ENCODE results near the gene ARPC2. TPM values are rescaled to one million over a fixed set of nuclear protein-coding genes. Genes with fewer than 3 reads are reported as not detected.

The ARPC2 gene
- total and polyA plus RNA-seq, 2 of the 13 experiments (the other 11 are each of a cell fraction or from before 2014, with no cell fraction given), result 168 to 303 TPM

DNA sequence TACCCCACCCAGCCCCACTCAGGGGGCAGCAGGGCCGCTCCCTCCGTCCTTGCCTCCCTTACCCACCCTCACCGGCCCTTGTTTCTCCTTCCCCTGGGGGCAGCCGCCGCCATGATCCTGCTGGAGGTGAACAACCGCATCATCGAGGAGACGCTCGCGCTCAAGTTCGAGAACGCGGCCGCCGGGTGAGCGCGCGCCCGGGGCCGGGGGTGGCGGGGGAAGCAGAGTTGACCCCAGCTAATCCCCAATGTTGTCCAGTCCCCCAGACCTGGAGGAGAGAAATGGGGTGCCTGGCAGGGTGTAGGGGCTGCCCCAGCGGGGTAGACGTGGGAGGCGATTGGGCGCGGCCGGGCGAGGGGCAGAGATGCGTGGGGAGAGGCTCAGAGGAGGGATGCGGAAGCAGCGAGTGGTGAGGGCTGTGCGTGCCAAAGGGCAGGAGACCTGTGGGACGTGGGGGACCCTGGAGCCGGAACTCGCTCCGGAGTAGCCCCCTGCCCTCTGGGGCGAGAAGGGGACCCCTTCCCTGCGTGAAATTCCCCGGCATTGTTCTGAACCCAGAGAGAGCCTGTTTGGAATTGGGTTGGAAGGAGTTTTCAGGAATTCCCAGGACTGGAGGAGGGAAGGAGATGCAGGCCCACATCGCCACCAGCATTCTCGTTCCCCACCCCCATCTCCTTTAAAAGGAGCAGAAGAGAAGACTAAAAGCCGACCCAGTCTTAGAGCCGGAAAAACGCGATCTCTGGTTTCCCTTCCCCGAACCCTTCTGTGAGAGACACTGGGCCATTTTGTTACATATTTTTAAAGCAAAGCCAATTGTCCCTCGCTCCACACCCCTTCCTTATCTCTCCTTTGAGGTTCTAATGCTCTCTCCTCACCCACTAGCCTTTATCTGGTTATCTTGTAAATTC lies 625 bp downstream of the ARPC2 start (continued):
- TF ChIP-seq, protein P1, sequence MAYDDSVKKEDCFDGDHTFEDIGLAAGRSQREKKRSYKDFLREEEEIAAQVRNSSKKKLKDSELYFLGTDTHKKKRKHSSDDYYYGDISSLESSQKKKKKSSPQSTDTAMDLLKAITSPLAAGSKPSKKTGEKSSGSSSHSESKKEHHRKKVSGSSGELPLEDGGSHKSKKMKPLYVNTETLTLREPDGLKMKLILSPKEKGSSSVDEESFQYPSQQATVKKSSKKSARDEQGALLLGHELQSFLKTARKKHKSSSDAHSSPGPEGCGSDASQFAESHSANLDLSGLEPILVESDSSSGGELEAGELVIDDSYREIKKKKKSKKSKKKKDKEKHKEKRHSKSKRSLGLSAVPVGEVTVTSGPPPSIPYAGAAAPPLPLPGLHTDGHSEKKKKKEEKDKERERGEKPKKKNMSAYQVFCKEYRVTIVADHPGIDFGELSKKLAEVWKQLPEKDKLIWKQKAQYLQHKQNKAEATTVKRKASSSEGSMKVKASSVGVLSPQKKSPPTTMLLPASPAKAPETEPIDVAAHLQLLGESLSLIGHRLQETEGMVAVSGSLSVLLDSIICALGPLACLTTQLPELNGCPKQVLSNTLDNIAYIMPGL (CRISPR knock-in tag; IDR thresholded peaks at IDR 0.05; ENCODE audit: borderline replicate concordance in 1 of 2, low read depth in 1 of 2), result peak; percentile 1 to 3; a peak in 1 of 4 replicates
- peak; percentile 60; the same call in 1 of the 2 replicates for TF ChIP-seq ELF4 (CRISPR knock-in tag; IDR thresholded peaks at IDR 0.05; ENCODE audit: borderline replicate concordance)
- no peak for TF ChIP-seq SOX13 (IDR thresholded peaks at IDR 0.05)
- 0 out of 4 replicates have a peak, but pooled peaks of 1 of the 2 experiments have one; percentile 7 for TF ChIP-seq SOX13 (CRISPR knock-in tag; conservative IDR thresholded peaks at IDR 0.05 in 1 of 2, IDR thresholded peaks at IDR 0.05 in 1 of 2)
- TF ChIP-seq TARDBP (CRISPR knock-in tag; IDR thresholded peaks at IDR 0.05), result peak; percentile 24; the same call in 1 of the 2 replicates
- TF ChIP-seq, protein P2, sequence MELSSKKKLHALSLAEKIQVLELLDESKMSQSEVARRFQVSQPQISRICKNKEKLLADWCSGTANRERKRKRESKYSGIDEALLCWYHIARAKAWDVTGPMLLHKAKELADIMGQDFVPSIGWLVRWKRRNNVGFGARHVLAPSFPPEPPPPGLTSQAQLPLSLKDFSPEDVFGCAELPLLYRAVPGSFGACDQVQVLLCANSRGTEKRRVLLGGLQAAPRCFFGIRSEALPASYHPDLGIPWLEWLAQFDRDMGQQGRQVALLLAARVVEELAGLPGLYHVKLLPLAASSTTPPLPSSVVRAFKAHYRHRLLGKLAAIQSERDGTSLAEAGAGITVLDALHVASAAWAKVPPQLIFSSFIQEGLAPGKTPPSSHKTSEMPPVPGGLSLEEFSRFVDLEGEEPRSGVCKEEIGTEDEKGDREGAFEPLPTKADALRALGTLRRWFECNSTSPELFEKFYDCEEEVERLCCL (CRISPR knock-in tag; IDR thresholded peaks at IDR 0.05; ENCODE audit: borderline replicate concordance), result peak; percentile 48; the same call in 1 of the 2 replicates
- peak; percentile 22; the same call in 1 of the 2 replicates for TF ChIP-seq HNF4A (CRISPR knock-in tag; IDR thresholded peaks at IDR 0.05)
- TF ChIP-seq ZNF543 (CRISPR knock-in tag; IDR thresholded peaks at IDR 0.05), result peak; percentile 16; the same call in 1 of the 2 replicates
- peak; percentile 36; the same call in 1 of the 2 replicates for TF ChIP-seq SRY (CRISPR knock-in tag; IDR thresholded peaks at IDR 0.05)
- TF ChIP-seq ZNF746 (CRISPR knock-in tag; IDR thresholded peaks at IDR 0.05), result peak; percentile 80; the same call in 1 of the 2 replicates
- TF ChIP-seq ZBTB20 (CRISPR knock-in tag; IDR thresholded peaks at IDR 0.05; ENCODE audit: borderline replicate concordance, low read depth), result peak; percentile 42; the same call in 1 of the 2 replicates
- peak; percentile 60; the same call in 1 of the 2 replicates for TF ChIP-seq ZNF547 (CRISPR knock-in tag; IDR thresholded peaks at IDR 0.05)
- TF ChIP-seq KAT7 (CRISPR knock-in tag; IDR thresholded peaks at IDR 0.05; ENCODE audit: borderline replicate concordance), result peak; percentile 50; the same call in 1 of the 2 replicates
- peak; percentile 42; the same call in 1 of the 2 replicates for TF ChIP-seq ZIK1 (CRISPR knock-in tag; IDR thresholded peaks at IDR 0.05; ENCODE audit: borderline replicate concordance, low read depth)
- TF ChIP-seq, protein P3, sequence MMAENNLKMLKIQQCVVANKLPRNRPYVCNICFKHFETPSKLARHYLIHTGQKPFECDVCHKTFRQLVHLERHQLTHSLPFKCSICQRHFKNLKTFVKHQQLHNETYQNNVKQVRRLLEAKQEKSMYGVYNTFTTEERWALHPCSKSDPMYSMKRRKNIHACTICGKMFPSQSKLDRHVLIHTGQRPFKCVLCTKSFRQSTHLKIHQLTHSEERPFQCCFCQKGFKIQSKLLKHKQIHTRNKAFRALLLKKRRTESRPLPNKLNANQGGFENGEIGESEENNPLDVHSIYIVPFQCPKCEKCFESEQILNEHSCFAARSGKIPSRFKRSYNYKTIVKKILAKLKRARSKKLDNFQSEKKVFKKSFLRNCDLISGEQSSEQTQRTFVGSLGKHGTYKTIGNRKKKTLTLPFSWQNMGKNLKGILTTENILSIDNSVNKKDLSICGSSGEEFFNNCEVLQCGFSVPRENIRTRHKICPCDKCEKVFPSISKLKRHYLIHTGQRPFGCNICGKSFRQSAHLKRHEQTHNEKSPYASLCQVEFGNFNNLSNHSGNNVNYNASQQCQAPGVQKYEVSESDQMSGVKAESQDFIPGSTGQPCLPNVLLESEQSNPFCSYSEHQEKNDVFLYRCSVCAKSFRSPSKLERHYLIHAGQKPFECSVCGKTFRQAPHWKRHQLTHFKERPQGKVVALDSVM (CRISPR knock-in tag; IDR thresholded peaks at IDR 0.05), result 0 out of 2 replicates have a peak, but pooled peaks have one; percentile 14
- 0 out of 2 replicates have a peak, but pooled peaks have one; percentile 0 for TF ChIP-seq NR2C2 (CRISPR knock-in tag; IDR thresholded peaks at IDR 0.05; ENCODE audit: borderline replicate concordance)
- TF ChIP-seq SMAD3 (CRISPR knock-in tag; IDR thresholded peaks at IDR 0.05), result 0 out of 2 replicates have a peak, but pooled peaks have one; percentile 3
- TF ChIP-seq ZSCAN25 (CRISPR knock-in tag; IDR thresholded peaks at IDR 0.05), result peak; percentile 64
- TF ChIP-seq, protein P4, sequence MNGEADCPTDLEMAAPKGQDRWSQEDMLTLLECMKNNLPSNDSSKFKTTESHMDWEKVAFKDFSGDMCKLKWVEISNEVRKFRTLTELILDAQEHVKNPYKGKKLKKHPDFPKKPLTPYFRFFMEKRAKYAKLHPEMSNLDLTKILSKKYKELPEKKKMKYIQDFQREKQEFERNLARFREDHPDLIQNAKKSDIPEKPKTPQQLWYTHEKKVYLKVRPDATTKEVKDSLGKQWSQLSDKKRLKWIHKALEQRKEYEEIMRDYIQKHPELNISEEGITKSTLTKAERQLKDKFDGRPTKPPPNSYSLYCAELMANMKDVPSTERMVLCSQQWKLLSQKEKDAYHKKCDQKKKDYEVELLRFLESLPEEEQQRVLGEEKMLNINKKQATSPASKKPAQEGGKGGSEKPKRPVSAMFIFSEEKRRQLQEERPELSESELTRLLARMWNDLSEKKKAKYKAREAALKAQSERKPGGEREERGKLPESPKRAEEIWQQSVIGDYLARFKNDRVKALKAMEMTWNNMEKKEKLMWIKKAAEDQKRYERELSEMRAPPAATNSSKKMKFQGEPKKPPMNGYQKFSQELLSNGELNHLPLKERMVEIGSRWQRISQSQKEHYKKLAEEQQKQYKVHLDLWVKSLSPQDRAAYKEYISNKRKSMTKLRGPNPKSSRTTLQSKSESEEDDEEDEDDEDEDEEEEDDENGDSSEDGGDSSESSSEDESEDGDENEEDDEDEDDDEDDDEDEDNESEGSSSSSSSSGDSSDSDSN (CRISPR knock-in tag; IDR thresholded peaks at IDR 0.05), result peak; percentile 49
- TF ChIP-seq HOXA3 (CRISPR knock-in tag; IDR thresholded peaks at IDR 0.05), result no peak
